ENCODE data around the gene RBMY1F. TPM values are rescaled to one million over a fixed set of nuclear protein-coding genes. Genes with fewer than 3 reads are reported as not detected.
"Not testable (repeated sequence)": the region's sequence is repeated elsewhere in the genome, so short reads cannot be mapped to it uniquely, and the experiment has no call there.

RBMY1F gene
- not detected in 2 replicates for total RNA-seq (2014; rRNA removed)
- not detected for Bru-seq, nascent RNA
- not detected for BruChase-seq, experiment 1, labeled RNA remaining after a 6-hour chase
- BruChase-seq, experiment 2, labeled RNA remaining after a 2-hour chase: not detected
- long read RNA-seq: 0 reads

DNA sequence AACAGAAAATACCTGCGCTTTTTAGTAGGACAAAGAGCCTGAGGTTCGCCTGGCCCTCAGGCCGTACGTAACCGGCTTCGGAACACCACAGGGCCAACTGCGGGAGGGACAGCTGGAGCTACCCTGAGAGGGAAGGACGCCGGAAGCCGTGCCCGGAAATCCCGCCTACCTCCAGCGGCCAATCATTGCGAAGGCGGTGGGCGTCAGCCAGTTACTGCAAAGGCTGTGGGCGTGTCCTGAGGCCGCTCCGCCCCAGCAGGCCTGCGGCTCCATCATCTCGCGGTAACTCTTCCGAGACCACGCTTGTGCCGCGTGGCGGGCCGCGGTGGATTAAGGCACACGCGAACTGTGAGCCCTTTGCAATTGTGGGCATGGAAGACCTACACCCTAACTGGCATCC lies at the start of gene RBMY1F:
Gene RBMY1F, minus strand, starts transcription at position 101 of the 400 bp plus-strand sequence. CDS start 1,954 bp downstream, outside the sequence.
- CTCF ChIA-PET; H3K79me2 ChIP-seq (ENCODE audit: low read length); ATAC-seq; H3K27ac ChIP-seq (ENCODE audit: low read length); intact Hi-C loops (cut with micrococcal nuclease); POLR2A ChIA-PET (ENCODE audit: unreplicated experiment); H2AFZ ChIP-seq (ENCODE audit: low read length); H3K4me1 ChIP-seq (ENCODE audit: insufficient read depth, low read length); H3F3A ChIP-seq (ENCODE audit: low read length, unreplicated experiment); H3K9ac ChIP-seq (ENCODE audit: low read length); H3K4me3 ChIP-seq (ENCODE audit: low read length); DNase-seq; H3K27me3 ChIP-seq (ENCODE audit: low read length); H3K36me3 ChIP-seq (ENCODE audit: low read depth, low read length); H4K20me1 ChIP-seq (ENCODE audit: low read length); H3K9me2 ChIP-seq (replicated peaks; ENCODE audit: low read length); H3K9me3 ChIP-seq (ENCODE audit: low read length); H3K4me2 ChIP-seq (ENCODE audit: low read length); BruUV-seq (replicated peaks): not testable (repeated sequence)

GRCh38 chrY:22151144-22151543 lies 31.6 kb downstream of the RBMY1F start:
- DNase-seq; H3K79me2 ChIP-seq (ENCODE audit: low read length); H3K9me3 ChIP-seq (ENCODE audit: low read length); H3K9me2 ChIP-seq (replicated peaks; ENCODE audit: low read length); H3K9ac ChIP-seq (ENCODE audit: low read length); intact Hi-C loops (cut with micrococcal nuclease); POLR2A ChIA-PET (ENCODE audit: unreplicated experiment); H3K4me1 ChIP-seq (ENCODE audit: insufficient read depth, low read length); ATAC-seq; H3K27me3 ChIP-seq (ENCODE audit: low read length); CTCF ChIA-PET; H3K36me3 ChIP-seq (ENCODE audit: low read depth, low read length); H3K4me3 ChIP-seq (ENCODE audit: low read length); H2AFZ ChIP-seq (ENCODE audit: low read length); H3K27ac ChIP-seq (ENCODE audit: low read length); BruUV-seq (replicated peaks); H3K4me2 ChIP-seq (ENCODE audit: low read length); H4K20me1 ChIP-seq (ENCODE audit: low read length); H3F3A ChIP-seq (ENCODE audit: low read length, unreplicated experiment): not testable (repeated sequence)

GRCh38 chrY:22141011-22141695 lies 41.6 kb downstream of the RBMY1F start:
- H3K79me2 ChIP-seq (ENCODE audit: low read length); intact Hi-C loops (cut with micrococcal nuclease); H3F3A ChIP-seq (ENCODE audit: low read length, unreplicated experiment); DNase-seq; H3K4me3 ChIP-seq (ENCODE audit: low read length); CTCF ChIA-PET; H3K4me2 ChIP-seq (ENCODE audit: low read length); H3K9ac ChIP-seq (ENCODE audit: low read length); H4K20me1 ChIP-seq (ENCODE audit: low read length); H3K27ac ChIP-seq (ENCODE audit: low read length); ATAC-seq; H3K9me2 ChIP-seq (replicated peaks; ENCODE audit: low read length); H2AFZ ChIP-seq (ENCODE audit: low read length); H3K9me3 ChIP-seq (ENCODE audit: low read length); H3K36me3 ChIP-seq (ENCODE audit: low read depth, low read length); POLR2A ChIA-PET (ENCODE audit: unreplicated experiment); H3K27me3 ChIP-seq (ENCODE audit: low read length); H3K4me1 ChIP-seq (ENCODE audit: insufficient read depth, low read length); BruUV-seq (replicated peaks): not testable (repeated sequence)

GRCh38 chrY:22134719-22135118 lies 48.0 kb downstream of the RBMY1F start:
- ATAC-seq; H3F3A ChIP-seq (ENCODE audit: low read length, unreplicated experiment); H4K20me1 ChIP-seq (ENCODE audit: low read length); H2AFZ ChIP-seq (ENCODE audit: low read length); H3K4me1 ChIP-seq (ENCODE audit: insufficient read depth, low read length); CTCF ChIA-PET; POLR2A ChIA-PET (ENCODE audit: unreplicated experiment); H3K9ac ChIP-seq (ENCODE audit: low read length); intact Hi-C loops (cut with micrococcal nuclease); H3K79me2 ChIP-seq (ENCODE audit: low read length); H3K27ac ChIP-seq (ENCODE audit: low read length); H3K4me2 ChIP-seq (ENCODE audit: low read length); H3K9me2 ChIP-seq (replicated peaks; ENCODE audit: low read length); DNase-seq; H3K36me3 ChIP-seq (ENCODE audit: low read depth, low read length); BruUV-seq (replicated peaks); H3K27me3 ChIP-seq (ENCODE audit: low read length); H3K4me3 ChIP-seq (ENCODE audit: low read length); H3K9me3 ChIP-seq (ENCODE audit: low read length): not testable (repeated sequence)

- H3K4me1 ChIP-seq (ENCODE audit: insufficient read depth, low read length); POLR2A ChIA-PET (ENCODE audit: unreplicated experiment); H3K9me3 ChIP-seq (ENCODE audit: low read length); H4K20me1 ChIP-seq (ENCODE audit: low read length); H2AFZ ChIP-seq (ENCODE audit: low read length); intact Hi-C loops (cut with micrococcal nuclease); BruUV-seq (replicated peaks); H3K27ac ChIP-seq (ENCODE audit: low read length); H3F3A ChIP-seq (ENCODE audit: low read length, unreplicated experiment); CTCF ChIA-PET; H3K9me2 ChIP-seq (replicated peaks; ENCODE audit: low read length); H3K27me3 ChIP-seq (ENCODE audit: low read length); ATAC-seq; H3K9ac ChIP-seq (ENCODE audit: low read length); H3K79me2 ChIP-seq (ENCODE audit: low read length); H3K4me3 ChIP-seq (ENCODE audit: low read length); DNase-seq; H3K36me3 ChIP-seq (ENCODE audit: low read depth, low read length); H3K4me2 ChIP-seq (ENCODE audit: low read length): not testable (repeated sequence)
Observed at GRCh38 chrY:22130494-22130893, 52.2 kb downstream of the RBMY1F start.

Other genes with a start within 250 kb of the RBMY1F start
- gene RBMY1J, start 220.5 kb upstream of the RBMY1F start, total RNA-seq (2014; rRNA removed): not detected in 2 replicates